ENCODE results near the gene DPEP2NB.

DNA sequence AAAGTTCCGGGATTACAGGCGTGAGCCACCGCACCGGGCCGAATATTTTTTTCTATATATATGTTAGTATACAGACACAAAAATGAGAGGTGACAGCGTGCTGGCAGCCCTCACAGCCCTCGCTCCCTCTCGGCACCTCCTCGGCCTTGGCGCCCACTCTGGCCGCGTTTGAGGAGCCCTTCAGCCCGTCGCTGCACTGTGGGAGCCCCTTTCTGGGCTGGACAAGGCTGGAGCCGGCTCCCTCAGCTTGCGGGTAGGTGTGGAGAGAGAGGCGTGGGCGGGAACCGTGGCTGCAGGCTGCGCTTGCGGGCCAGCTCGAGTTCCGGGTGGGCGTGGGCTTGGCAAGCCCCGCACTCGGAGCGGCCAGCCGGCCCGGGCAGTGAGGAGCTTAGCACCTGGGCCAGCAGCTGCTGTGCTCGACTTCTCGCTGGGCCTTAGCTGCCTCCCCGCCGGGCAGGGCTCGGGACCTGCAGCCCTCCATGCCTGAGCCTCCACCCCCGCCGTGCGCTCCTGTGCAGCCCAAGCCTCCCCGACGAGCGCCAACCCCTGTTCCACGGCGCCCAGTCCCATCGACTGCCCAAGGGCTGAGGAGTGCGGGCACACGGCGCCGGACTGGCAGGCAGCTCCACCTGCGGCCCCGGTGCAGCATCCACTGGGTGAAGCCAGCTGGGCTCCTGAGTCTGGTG, 33.6 kb downstream of the DPEP2NB start:
- TF ChIP-seq, protein P1, sequence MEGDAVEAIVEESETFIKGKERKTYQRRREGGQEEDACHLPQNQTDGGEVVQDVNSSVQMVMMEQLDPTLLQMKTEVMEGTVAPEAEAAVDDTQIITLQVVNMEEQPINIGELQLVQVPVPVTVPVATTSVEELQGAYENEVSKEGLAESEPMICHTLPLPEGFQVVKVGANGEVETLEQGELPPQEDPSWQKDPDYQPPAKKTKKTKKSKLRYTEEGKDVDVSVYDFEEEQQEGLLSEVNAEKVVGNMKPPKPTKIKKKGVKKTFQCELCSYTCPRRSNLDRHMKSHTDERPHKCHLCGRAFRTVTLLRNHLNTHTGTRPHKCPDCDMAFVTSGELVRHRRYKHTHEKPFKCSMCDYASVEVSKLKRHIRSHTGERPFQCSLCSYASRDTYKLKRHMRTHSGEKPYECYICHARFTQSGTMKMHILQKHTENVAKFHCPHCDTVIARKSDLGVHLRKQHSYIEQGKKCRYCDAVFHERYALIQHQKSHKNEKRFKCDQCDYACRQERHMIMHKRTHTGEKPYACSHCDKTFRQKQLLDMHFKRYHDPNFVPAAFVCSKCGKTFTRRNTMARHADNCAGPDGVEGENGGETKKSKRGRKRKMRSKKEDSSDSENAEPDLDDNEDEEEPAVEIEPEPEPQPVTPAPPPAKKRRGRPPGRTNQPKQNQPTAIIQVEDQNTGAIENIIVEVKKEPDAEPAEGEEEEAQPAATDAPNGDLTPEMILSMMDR (IDR thresholded peaks at IDR 0.05) = no peak
- no peak for TF ChIP-seq POLR2A (IDR thresholded peaks at IDR 0.05)
- no peak for TF ChIP-seq EP300 (IDR thresholded peaks at IDR 0.05)

Data from upper lobe of left lung (tissue), 4 donors.